Endodermal cell (in vitro differentiated cells): ENCODE data around the gene CAPN3. TPM values are rescaled to one million over a fixed set of nuclear protein-coding genes. Genes with fewer than 3 reads are reported as not detected.

Experiments used
- DNase-seq: peaks from one replicate; pipeline ENCODE4 v3.0.0-alpha.2; 2017
- H3K27ac ChIP-seq: 2 replicates; pipeline ENCODE4 v1.5.1; 2013; ENCODE audit warnings: mild to moderate bottlenecking, low read depth, low read length, moderate library complexity
- H3K27me3 ChIP-seq: 2 replicates; pipeline ENCODE4 v1.6.1; 2013; ENCODE audit warnings: mild to moderate bottlenecking, low read length, moderate library complexity; ENCODE audit not compliant: insufficient read depth, control insufficient read depth, poor library complexity, severe bottlenecking
- H3K36me3 ChIP-seq: 2 replicates; pipeline ENCODE4 v1.7.0; 2013; ENCODE audit warnings: mild to moderate bottlenecking, low read length, moderate library complexity; ENCODE audit not compliant: control insufficient read depth, insufficient read depth
- H3K4me1 ChIP-seq: one replicate; pipeline ENCODE4 v1.7.0; 2013; ENCODE audit warnings: low read length; ENCODE audit not compliant: control insufficient read depth, insufficient read depth
- H3K4me3 ChIP-seq: 2 replicates; pipeline ENCODE4 v1.5.1; 2013; ENCODE audit warnings: mild to moderate bottlenecking, low read length, moderate library complexity
- H3K9ac ChIP-seq: 2 replicates; pipeline ENCODE4 v1.6.1; 2013; ENCODE audit warnings: mild to moderate bottlenecking, low read length, moderate library complexity; ENCODE audit not compliant: poor library complexity, severe bottlenecking; ENCODE audit errors: extremely low read depth
- H3K9me3 ChIP-seq: 2 replicates; pipeline ENCODE4 v1.6.1; 2013; ENCODE audit warnings: mild to moderate bottlenecking, low read length, moderate library complexity; ENCODE audit not compliant: control insufficient read depth
- H3K27ac Mint-ChIP-seq: 2 replicates; pipeline ENCODE4 v1.8.0; 2020; ENCODE audit warnings: mixed read lengths
- H3K27me3 Mint-ChIP-seq: 2 replicates; pipeline ENCODE4 v1.8.0; 2021; ENCODE audit warnings: mild to moderate bottlenecking, mixed read lengths; ENCODE audit not compliant: insufficient read depth
- H3K36me3 Mint-ChIP-seq: 2 replicates; pipeline ENCODE4 v1.8.0; 2020; ENCODE audit warnings: low read depth, mixed read lengths
- H3K4me1 Mint-ChIP-seq: 2 replicates; pipeline ENCODE4 v1.8.0; 2020; ENCODE audit warnings: mixed read lengths
- H3K4me3 Mint-ChIP-seq: 2 replicates; pipeline ENCODE4 v1.8.0; 2020; ENCODE audit warnings: mild to moderate bottlenecking, moderate library complexity, mixed read lengths
- H3K9me3 Mint-ChIP-seq: 2 replicates; pipeline ENCODE4 v1.8.0; 2020; ENCODE audit warnings: mild to moderate bottlenecking, mixed read lengths
- WGBS, 2 experiments: methylation state at CpG; one replicate each; pipeline versions ENCODE4 v1.1.5 to v1.1.7; 2013; ENCODE audit warnings: missing lambda C conversion rate in 2 of 2, mixed read lengths in 1 of 2; ENCODE audit not compliant: insufficient coverage in 1 of 2, insufficient read length in 1 of 2; 5-methylcytosine and 5-hydroxymethylcytosine counted together
- total RNA-seq, 2 donors: library from RNA; stranded (reverse); fragmentation: NEBNext Ultra II Directional in 1 of 2; extraction: Animal tissue kit (Norgen Biotek cat#: 25700) in 1 of 2; gene quantifications; 2 replicates in 1 of 2; 3 replicates in 1 of 2; pipeline ENCODE4 v1.2.1, GENCODE V29; 2021
- TF ChIP-seq, protein P1 (sequence below): fragments of 200-600 bp; sonication (generic); conservative IDR thresholded peaks from 2 replicates; pipeline ENCODE4 v1.5.0; 2021; ENCODE audit warnings: antibody characterized with exemption, mild to moderate bottlenecking

CAPN3 gene
- total RNA-seq, 2 donors from 2014 or later, result 0.77 to 1.5 TPM

DNA sequence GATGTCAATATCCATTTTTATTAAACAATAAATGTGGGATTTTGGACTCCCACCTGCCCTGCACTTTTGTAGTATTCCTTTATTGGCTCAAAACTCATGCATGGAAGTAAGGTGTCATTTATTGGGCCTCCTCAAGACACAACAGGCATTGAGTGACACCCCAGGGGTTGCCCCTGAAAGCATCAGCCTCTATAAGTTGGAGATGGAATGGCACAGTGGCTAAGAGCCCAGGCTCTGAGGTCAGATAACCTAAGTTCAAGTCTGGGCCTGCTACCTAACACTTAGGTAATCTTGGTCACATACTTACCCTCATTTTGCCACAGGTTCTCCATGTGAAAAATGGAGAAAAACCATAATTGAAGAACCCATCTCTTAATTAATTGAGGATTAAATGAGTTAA is 4.6 kb downstream of the CAPN3 start:
- Mint-ChIP-seq H3K4me1 (peaks cover 10% of the 10 kb centered on the region), H3K9me3 (peaks cover 5% of the 10 kb centered on the region), H3K4me3 (no peak overlapping the region), H3K27me3 (peaks cover 56% of the 10 kb centered on the region), H3K27ac (no peak overlapping the region), H3K36me3 (peaks cover 2% of the 10 kb centered on the region)
- Histone ChIP-seq H3K27ac (no peak overlapping the region), H3K9ac (no peak overlapping the region), H3K36me3 (no peaks in the 10 kb centered on the region), H3K4me1 (peaks cover 4% of the 10 kb centered on the region), H3K4me3 (no peak overlapping the region), H3K9me3 (peaks cover 6% of the 10 kb centered on the region), H3K27me3 (peaks cover 28% of the 10 kb centered on the region)
- TF ChIP-seq, protein P1, sequence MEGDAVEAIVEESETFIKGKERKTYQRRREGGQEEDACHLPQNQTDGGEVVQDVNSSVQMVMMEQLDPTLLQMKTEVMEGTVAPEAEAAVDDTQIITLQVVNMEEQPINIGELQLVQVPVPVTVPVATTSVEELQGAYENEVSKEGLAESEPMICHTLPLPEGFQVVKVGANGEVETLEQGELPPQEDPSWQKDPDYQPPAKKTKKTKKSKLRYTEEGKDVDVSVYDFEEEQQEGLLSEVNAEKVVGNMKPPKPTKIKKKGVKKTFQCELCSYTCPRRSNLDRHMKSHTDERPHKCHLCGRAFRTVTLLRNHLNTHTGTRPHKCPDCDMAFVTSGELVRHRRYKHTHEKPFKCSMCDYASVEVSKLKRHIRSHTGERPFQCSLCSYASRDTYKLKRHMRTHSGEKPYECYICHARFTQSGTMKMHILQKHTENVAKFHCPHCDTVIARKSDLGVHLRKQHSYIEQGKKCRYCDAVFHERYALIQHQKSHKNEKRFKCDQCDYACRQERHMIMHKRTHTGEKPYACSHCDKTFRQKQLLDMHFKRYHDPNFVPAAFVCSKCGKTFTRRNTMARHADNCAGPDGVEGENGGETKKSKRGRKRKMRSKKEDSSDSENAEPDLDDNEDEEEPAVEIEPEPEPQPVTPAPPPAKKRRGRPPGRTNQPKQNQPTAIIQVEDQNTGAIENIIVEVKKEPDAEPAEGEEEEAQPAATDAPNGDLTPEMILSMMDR, result no peak
- DNase-seq, result no peak

DNA sequence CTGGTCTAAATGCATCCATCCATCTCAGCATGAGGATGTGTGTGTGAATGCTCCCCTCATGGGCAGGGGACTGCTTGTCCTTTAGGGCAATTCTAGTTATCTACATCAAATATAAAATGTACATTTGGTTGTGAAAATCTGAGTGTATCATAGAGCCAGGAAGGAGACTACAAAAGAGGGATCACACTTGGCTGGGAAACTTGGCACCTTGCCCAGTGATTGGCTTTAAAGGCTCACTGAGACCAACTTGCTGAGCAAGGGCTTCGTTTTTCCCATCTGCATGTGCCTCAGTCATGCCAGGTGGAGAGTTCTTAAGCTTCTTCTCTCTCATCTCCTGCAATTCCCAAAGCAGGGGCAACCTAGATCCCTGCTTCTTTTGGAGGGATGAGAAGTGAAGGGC is 5.2 kb downstream of the CAPN3 start:
- no peak for DNase-seq
- Mint-ChIP-seq H3K27me3 (peaks cover 51% of the 10 kb centered on the region), H3K36me3 (peaks cover 3% of the 10 kb centered on the region), H3K9me3 (peaks cover 11% of the 10 kb centered on the region), H3K4me3 (no peak overlapping the region), H3K4me1 (peaks cover 10% of the 10 kb centered on the region), H3K27ac (no peak overlapping the region)
- 93 to 100% methylated on average over 1 of the region's 1 CpG for WGBS, 2 experiments
- TF ChIP-seq, protein P1, result no peak
- H3K9ac ChIP-seq, result no peak overlapping the region
- H3K9me3 ChIP-seq, result peaks cover 10% of the 10 kb centered on the region
- no peaks in the 10 kb centered on the region for H3K36me3 ChIP-seq
- no peak overlapping the region for H3K4me3 ChIP-seq
- H3K27ac ChIP-seq, result no peak overlapping the region
- H3K4me1 ChIP-seq, result peaks cover 4% of the 10 kb centered on the region
- peaks cover 28% of the 10 kb centered on the region for H3K27me3 ChIP-seq

- Histone ChIP-seq H3K4me1 (peaks cover 4% of the 10 kb centered on the region), H3K9ac (no peak overlapping the region), H3K4me3 (no peak overlapping the region), H3K27me3 (peaks cover 28% of the 10 kb centered on the region), H3K27ac (no peak overlapping the region), H3K9me3 (peaks cover 12% of the 10 kb centered on the region), H3K36me3 (no peaks in the 10 kb centered on the region)
- Mint-ChIP-seq H3K27me3 (peaks cover 47% of the 10 kb centered on the region), H3K27ac (no peak overlapping the region), H3K4me3 (no peak overlapping the region), H3K36me3 (peaks cover 3% of the 10 kb centered on the region), H3K9me3 (peaks cover 22% of the 10 kb centered on the region), H3K4me1 (peaks cover 10% of the 10 kb centered on the region)
- TF ChIP-seq, protein P1, result no peak
- WGBS, 2 experiments, result 87 to 90% methylated on average over 3 to 5 of the region's 5 CpGs
- no peak for DNase-seq
These were observed 6.7 kb downstream of the CAPN3 start for GRCh38 chr15:42365921-42366550.
